ENCODE data around the gene NUAK1.

NUAK1 gene

GRCh38 chr12:106130474-106131113 is 8.2 kb downstream of the NUAK1 start:
- no peak for DNase-seq (ENCODE audit: low read depth)

GRCh38 chr12:106128585-106129328 is 10.0 kb downstream of the NUAK1 start:
- DNase-seq (ENCODE audit: low read depth), result no peak

DNA sequence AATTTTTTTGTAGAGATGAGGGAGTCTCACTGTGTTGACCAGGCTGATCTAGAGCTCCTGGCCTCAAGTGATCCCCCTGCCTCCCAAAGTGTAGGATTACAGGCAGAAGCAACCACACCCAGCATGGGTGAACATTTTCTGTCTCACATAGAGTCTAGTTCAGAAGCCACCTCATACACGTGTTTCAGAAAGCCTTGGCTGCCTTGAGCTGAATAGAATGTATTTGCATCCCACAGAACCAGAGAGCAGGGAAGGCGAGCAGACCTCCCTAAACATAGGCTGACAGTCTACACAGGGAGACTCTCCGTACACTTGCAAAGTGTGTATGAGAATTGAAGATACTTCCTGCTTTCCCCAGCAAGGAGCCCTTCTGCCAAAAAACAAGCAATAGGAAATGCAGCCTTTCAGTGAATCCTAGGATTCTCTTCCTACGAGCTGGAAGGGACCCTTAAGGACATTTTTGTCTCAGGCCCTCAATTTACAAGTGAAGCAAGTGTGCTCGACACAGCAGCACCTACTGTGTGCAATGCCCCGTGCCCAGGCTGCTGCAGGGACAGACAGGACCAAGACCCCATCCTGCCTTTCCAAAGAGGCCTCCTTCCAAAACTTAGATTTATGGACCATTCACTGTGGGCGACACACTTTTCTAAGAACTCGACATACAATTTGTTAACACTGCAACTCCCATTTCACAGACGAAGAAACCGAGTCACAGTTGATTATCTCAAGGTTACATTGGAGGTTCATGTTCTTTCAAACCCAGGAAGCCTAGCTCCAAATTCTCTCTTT is 11.2 kb downstream of the NUAK1 start:
- no peak for DNase-seq (ENCODE audit: low read depth)

DNA sequence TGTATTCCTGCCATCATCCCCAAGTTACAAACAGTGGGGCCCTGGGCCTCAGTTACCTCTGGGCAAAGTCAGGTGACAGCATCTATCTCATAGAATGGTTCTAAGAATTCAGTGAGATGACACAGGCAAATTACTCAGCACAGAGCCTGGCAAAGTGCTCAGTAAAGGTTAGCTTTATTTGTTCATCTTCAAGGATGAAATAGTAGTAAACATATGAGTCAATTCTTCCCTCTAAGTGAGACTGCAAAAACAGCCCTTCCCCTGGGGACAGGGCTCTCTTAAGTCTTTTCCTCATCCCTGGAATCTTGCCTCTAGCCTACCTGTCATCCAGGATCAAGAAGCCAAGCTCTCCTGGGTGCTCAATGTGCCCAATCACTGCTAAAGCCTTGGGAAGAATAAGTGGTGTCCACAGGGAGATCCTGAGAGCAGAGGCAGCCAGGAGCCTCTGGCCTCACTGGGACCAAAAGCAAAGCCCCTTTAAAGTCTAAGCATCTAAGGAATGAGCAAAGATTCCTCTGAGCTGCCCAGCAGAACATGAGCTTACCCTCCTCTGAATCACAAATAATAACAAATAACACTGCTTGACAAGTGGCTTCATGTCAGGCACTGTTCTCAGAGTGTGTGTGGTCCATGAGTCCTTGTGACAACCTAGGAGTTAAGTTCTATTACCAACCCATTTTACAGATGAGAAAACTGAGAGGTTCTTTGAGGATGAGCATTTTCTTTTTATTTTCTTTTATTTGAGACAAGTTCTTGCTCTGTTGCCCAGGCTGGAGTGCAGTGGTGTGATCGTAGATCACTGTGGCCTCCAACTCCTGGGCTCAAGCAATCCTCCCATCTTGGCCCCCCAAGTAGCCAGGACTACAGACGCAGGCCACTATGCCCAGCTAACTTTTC is 12.1 kb downstream of the NUAK1 start:
- DNase-seq (ENCODE audit: low read depth), result no peak

- DNase-seq (ENCODE audit: low read depth), result no peak
These were observed 13.2 kb downstream of the NUAK1 start for GRCh38 chr12:106125351-106126095.

DNA sequence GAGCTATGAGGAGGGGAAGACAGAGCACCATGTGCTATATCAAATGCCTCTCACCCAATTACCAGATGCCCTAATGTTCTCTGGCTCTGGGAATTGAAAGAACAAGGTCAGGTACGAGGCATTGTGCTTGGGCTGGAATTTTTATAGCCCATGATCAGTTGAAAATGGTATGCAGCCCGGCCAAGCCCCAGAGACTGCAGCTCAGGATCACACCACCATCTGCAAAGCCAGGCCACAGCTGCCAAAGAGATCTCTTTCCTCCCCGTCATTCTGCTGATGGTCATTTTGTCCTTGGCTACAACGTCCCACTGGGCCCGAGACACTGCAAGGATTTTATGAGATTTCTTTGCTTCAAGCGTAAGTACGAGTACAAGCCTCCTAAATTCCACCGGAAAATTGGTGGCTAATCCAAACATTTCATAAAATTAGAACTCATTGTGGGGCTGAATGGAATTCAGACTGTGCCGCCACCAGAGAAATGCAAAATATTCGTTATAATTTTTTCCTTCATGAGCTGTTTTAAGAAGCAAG is 15.1 kb downstream of the NUAK1 start:
- DNase-seq (ENCODE audit: low read depth), result no peak

DNA sequence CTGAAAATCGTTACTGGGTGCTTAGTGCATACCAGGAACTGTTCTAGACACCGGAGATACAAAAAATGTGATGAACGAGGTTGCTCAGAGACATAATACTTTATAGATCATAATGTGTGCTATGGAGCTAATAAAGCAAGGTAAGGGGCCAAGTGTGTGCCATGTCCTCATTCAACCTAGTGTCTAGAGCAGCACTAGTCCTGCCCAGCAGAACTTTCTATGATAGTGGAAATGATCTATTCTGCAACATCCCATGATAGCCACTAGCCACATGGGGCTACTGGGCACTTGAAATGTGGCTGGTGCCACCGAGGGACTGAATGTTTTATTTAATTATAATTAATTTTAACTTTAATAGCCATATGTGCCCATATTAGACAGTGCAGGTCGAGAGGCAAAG is 15.6 kb downstream of the NUAK1 start:
- no peak for DNase-seq (ENCODE audit: low read depth)

GRCh38 chr12:106122004-106122403 is 16.8 kb downstream of the NUAK1 start:
- no peak for DNase-seq (ENCODE audit: low read depth)

DNA sequence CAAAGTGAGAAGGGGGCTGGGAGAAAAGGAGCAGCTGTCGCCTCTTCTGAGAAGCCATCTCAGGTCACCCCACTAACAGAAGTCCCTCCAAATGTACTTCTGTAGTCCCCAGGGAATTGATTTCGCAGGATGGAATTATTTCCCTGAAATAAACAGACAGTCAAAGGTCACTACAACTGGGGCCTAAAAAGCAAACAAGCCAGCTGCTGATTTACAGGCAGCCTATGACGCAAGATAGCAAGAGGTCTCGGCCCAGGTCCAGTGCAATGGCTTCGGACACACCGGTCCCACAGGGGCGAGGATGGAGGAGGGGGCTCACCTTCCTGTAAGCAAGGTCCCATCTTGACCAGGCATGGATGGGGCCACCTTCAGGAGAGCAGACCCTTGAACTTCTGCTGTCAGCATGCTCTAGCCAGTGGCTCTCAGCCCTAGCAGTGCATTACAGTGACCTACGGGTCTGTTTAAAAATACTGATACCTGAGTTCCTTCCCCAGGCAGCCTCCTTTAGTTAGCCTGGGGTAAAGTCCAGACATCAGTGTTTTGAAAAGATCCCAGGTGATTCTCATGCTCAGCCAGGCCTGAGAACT is 18.1 kb downstream of the NUAK1 start:
- no peak for DNase-seq (ENCODE audit: low read depth)

GRCh38 chr12:106119301-106119700 is 19.5 kb downstream of the NUAK1 start:
- DNase-seq (ENCODE audit: low read depth), result no peak

- no peak for DNase-seq (ENCODE audit: low read depth)
These were observed 20.2 kb downstream of the NUAK1 start for GRCh38 chr12:106118381-106119130.

- DNase-seq (ENCODE audit: low read depth), result no peak
These were observed 23.3 kb downstream of the NUAK1 start for GRCh38 chr12:106115440-106115839.

DNA sequence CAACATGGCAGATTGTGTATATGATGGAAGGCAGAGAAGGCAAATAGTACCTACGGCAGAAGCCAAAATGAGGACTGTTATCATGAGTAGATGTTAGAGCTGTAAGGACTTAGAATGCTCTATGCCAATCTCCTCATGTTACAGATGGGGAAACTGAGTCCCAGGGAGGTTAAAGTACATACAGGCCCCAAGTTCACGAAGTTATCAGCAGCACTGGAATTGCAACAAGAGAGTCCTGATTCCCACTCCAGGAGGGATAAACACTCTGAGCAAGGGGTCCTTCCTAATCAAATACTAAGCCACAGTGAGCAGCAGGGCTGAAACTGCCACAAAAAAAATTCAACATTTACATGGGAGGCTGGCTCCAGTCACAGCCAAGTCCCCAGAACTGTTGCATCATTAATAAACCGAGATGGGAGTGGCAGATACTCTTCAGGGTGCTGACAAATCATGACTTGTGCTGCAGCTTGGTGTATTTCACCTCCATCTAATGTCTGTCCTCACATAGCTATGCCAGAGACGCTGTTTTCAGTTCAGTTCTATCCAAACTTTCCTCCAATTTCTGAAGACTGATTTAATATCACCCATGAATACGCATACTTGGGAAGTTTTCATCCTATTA is 24.2 kb downstream of the NUAK1 start:
- no peak for DNase-seq (ENCODE audit: low read depth)

GRCh38 chr12:106113824-106114446 is 24.8 kb downstream of the NUAK1 start:
- no peak for DNase-seq (ENCODE audit: low read depth)

- DNase-seq (ENCODE audit: low read depth), result no peak
These were observed 25.3 kb downstream of the NUAK1 start for GRCh38 chr12:106113446-106113823.

GRCh38 chr12:106113042-106113441 is 25.7 kb downstream of the NUAK1 start:
- DNase-seq (ENCODE audit: low read depth), result no peak

DNA sequence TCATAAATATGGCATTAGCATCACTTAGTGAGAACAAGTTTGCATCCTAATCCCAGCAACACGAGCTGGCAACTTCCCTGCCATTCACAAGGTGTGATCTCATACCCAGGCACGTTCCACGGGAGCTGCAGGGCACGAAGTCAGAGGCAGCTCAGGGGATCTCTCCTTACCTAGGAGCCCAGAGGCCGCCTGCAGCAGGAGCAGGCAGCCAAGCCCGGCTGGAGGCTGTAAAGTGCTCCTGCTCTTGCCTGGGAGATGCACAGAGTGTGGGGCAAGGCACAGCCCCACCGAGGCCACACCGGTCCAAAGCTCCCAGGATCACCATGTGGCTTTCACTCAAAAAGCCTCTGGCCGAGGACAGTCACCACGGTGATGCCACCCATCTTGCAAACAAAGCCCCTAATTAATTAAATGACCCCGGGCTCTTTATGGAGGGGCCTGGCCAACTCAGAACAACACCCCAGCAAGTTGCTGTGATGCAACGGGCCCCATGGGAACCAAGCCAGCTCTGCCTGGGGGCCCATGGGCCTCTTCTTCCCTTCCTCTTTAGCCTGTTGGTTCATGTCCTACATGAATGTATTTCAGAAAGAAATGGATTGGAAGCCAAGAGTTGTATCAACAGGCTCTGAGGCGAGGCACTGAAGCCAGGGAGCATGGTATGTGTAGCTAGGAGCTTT is 26.5 kb downstream of the NUAK1 start:
- DNase-seq (ENCODE audit: low read depth), result no peak

DNA sequence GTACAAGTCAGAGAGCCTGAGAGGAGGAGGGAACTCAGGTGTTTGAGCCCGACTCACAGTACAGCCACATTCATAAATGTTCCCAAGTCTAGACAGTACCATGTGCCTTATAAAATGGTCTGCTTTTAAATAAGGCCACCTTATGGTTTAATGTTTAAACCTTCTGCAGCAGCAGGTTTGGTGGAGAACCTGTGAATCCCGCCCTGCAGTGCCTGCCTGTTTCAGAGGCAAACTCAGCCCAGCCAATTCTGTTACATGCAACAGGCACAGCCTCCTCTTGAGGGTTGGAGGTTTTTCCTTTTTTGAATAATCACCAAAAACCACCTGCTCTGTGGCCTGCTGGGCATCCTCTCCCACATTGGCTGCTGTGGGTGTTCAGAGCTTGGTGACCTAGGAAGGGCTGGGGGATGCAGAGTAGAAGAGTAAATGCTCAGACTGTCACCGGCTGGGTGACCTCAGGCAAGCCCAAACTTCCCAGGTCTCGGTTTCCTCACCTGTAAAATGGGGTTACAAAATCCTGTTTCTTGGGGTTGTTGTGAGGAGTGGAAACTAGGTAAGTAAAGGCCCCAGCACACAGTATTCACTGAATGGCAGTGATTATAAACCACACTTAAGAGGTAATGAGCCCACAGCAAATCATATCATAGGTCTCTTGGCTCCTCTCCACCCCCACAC is 28.0 kb downstream of the NUAK1 start:
- no peak for DNase-seq (ENCODE audit: low read depth)

Measured in stimulated activated CD8-positive, alpha-beta memory T cell treated with anti-CD3 and anti-CD28 coated beads, Interleukin-12 subunit alpha, Interleukin-12 subunit beta, amount 100 ng/mL, for 4 hours (primary cell).